Duodenal mucosa (tissue), 2 donors: ENCODE results near the gene PLP2.

ENCODE experiments used
- H3K27ac ChIP-seq: one replicate; pipeline ENCODE4 v1.7.0; 2013; ENCODE audit warnings: low read depth, low read length
- H3K27me3 ChIP-seq, 2 donors: one replicate each; pipeline ENCODE4 v1.7.0; 2013; ENCODE audit warnings: low read length in 2 of 2, control low read depth in 1 of 2; ENCODE audit not compliant: insufficient read depth in 2 of 2, control insufficient read depth in 1 of 2
- H3K36me3 ChIP-seq, 2 donors: one replicate each; pipeline ENCODE4 v1.7.0; 2013; ENCODE audit warnings: low read length in 2 of 2, control low read depth in 1 of 2; ENCODE audit not compliant: insufficient read depth in 2 of 2, control insufficient read depth in 1 of 2
- H3K4me1 ChIP-seq, 2 donors: one replicate each; pipeline ENCODE4 v1.7.0; 2013; ENCODE audit warnings: low read length in 2 of 2, control low read depth in 1 of 2; ENCODE audit not compliant: insufficient read depth in 2 of 2, control insufficient read depth in 1 of 2
- H3K4me3 ChIP-seq, 2 donors: one replicate each; pipeline ENCODE4 v1.7.0; 2013; ENCODE audit warnings: low read length in 2 of 2, low read depth in 1 of 2
- H3K9ac ChIP-seq, 2 donors: one replicate each; pipeline ENCODE4 v1.7.0; 2013; ENCODE audit warnings: low read length in 2 of 2, low read depth in 1 of 2
- H3K9me3 ChIP-seq, 2 donors: one replicate each; pipeline ENCODE4 v1.7.0; 2013; ENCODE audit warnings: low read length in 2 of 2, control low read depth in 1 of 2; ENCODE audit not compliant: control insufficient read depth in 1 of 2

The PLP2 gene

DNA sequence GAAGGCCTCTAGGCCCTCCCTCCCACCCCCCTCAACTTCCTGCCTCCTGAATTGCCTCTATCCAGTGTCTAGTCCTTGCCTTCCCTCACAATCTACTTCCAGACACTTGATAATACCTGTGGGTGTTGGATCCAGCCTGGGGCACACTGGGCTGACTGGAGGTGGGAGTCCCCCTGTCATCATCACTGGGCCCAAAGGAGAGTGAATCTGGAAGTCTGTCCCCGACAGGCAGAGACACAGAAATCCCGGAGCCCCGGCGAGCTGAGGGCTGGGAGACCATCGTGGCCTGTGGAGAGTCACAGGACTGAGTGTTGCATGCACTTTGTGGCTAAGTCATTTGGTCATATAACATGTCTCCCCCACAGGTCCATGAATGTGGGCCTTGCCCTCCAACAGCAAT is 36.7 kb downstream of the PLP2 start:
- H3K4me3 ChIP-seq, result no peak overlapping the region
- H3K4me1 ChIP-seq, result no peaks in the 10 kb centered on the region
- H3K36me3 ChIP-seq, result no peaks in the 10 kb centered on the region
- no peak overlapping the region for H3K9ac ChIP-seq
- no peaks in the 10 kb centered on the region for H3K27me3 ChIP-seq
- H3K9me3 ChIP-seq, result no peaks in the 10 kb centered on the region
- no peak overlapping the region for H3K27ac ChIP-seq

GRCh38 chrX:49209434-49210251 is 37.9 kb downstream of the PLP2 start:
- H3K36me3 ChIP-seq, result no peaks in the 10 kb centered on the region
- H3K27ac ChIP-seq, result no peak overlapping the region
- H3K4me1 ChIP-seq, result no peaks in the 10 kb centered on the region
- no peak overlapping the region for H3K4me3 ChIP-seq
- no peak overlapping the region for H3K9ac ChIP-seq
- no peaks in the 10 kb centered on the region for H3K27me3 ChIP-seq
- no peaks in the 10 kb centered on the region for H3K9me3 ChIP-seq

DNA sequence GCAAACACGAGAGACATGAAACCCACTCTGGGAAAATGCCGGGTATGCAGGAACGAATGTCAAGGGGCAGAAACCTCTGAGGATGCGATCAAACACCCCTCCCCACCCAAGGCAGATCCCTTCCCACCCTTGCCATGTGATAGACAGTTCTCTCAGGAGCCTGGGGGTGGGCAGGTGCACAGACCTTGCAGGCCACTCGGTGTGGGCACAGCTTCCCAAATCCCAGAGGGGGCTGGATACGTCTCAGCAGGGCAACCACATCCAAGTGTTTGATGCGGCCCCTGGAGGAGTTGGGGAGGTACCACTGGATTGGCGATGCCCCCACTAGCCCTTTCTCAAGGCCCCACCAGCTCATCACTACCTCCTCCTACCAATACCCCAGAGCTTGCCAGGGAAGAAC is 38.7 kb downstream of the PLP2 start:
- Histone ChIP-seq H3K4me3 (no peak overlapping the region), H3K9ac (no peak overlapping the region), H3K9me3 (no peaks in the 10 kb centered on the region), H3K4me1 (no peaks in the 10 kb centered on the region), H3K27ac (no peak overlapping the region), H3K27me3 (no peaks in the 10 kb centered on the region), H3K36me3 (no peaks in the 10 kb centered on the region)

DNA sequence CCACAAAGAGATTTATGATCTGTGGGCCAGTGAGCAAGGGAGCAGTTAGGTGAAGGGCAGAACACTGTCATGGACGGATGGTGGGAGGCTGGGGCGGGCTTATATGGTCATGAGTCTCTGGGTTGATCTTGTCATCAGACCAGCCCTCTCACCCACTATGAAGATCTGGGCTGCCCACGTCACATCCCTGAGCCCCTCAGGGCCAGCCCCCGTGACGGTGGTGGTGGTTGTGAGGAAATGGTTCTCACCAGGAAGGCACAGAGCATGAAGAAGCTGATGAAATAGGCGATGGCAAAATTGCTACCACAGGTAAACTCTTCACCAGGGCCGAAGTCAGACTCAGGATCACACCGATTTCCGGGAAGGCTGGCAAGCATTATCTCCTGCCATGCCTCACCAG is 39.4 kb downstream of the PLP2 start:
- Histone ChIP-seq H3K9me3 (no peaks in the 10 kb centered on the region), H3K36me3 (no peaks in the 10 kb centered on the region), H3K4me1 (no peaks in the 10 kb centered on the region), H3K27ac (no peak overlapping the region), H3K9ac (no peak overlapping the region), H3K4me3 (no peak overlapping the region), H3K27me3 (no peaks in the 10 kb centered on the region)

DNA sequence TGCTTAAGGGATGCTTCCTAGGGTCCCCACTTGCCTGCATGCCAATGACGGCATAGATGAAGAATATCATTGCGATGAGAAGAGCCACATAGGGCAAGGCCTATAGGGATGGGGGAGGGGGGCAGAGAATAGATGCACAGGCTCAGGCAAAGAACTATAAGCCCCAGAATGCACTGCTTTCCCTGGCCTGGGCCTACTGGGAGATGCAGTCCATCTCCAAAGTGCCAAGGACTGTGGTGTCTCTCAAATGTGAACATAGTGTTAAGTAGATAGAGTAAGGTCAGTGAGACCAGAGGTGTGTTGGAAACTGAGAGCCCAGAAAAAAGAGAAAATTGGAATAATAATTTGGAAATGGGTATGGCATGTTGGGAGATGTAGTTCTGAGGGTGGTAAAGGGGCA is 40.5 kb downstream of the PLP2 start:
- no peaks in the 10 kb centered on the region for H3K36me3 ChIP-seq
- no peak overlapping the region for H3K4me3 ChIP-seq
- H3K9me3 ChIP-seq, result no peaks in the 10 kb centered on the region
- no peaks in the 10 kb centered on the region for H3K27me3 ChIP-seq
- H3K9ac ChIP-seq, result no peak overlapping the region
- no peaks in the 10 kb centered on the region for H3K4me1 ChIP-seq
- no peak overlapping the region for H3K27ac ChIP-seq

- Histone ChIP-seq H3K4me3 (no peak overlapping the region), H3K27me3 (no peaks in the 10 kb centered on the region), H3K36me3 (no peaks in the 10 kb centered on the region), H3K27ac (no peak overlapping the region), H3K4me1 (no peaks in the 10 kb centered on the region), H3K9ac (no peak overlapping the region), H3K9me3 (no peaks in the 10 kb centered on the region)
Observed at GRCh38 chrX:49212861-49213260, 41.2 kb downstream of the PLP2 start.

DNA sequence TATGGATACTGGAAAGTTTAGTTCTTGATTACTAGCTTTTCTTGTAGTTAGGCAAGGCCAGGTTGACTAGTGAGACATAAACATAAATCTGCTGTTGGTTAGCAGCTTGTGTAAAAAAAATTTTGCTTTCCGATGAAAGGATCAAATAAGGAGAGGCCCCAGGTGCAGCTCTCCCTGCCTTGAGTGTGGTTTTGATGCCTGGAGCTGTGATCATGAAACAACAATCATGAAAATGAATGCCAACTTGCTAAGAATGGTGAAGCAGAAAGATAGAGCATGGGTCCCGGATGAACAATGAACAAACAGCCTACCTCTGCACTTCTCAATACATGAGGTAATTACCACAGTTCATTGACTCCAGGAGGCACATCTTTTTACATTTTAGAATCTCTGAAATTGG is 42.7 kb downstream of the PLP2 start:
- no peaks in the 10 kb centered on the region for H3K9me3 ChIP-seq
- no peak overlapping the region for H3K9ac ChIP-seq
- H3K27ac ChIP-seq, result no peak overlapping the region
- H3K36me3 ChIP-seq, result no peaks in the 10 kb centered on the region
- H3K4me1 ChIP-seq, result no peaks in the 10 kb centered on the region
- no peaks in the 10 kb centered on the region for H3K27me3 ChIP-seq
- H3K4me3 ChIP-seq, result no peak overlapping the region

DNA sequence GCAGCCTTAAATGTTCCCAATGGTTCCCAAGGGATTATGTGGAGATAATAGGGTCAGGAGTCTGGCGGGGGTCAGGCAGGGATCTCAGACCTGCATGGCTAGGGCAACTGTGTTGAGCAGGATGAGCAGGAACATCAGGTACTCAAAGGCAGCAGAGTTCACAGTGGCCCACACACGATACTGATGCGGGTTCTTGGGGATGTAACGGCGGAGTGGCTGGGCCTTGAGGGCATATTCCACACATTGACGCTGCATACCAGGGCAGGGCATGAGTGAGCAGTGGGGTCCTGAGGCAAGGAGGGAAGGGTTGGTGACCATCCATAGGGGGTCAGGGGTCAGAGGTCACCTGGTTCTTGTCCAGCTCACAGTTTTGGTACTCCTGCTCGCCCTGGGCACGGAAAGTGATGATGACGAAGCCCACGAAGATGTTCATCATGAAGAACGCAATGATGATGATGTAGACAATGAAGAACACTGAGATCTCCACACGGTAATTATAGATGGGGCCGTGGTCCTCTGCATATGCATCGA is 43.4 kb downstream of the PLP2 start:
- Histone ChIP-seq H3K4me3 (no peak overlapping the region), H3K9ac (no peak overlapping the region), H3K27ac (no peak overlapping the region), H3K27me3 (no peaks in the 10 kb centered on the region), H3K9me3 (no peaks in the 10 kb centered on the region), H3K36me3 (no peaks in the 10 kb centered on the region), H3K4me1 (no peaks in the 10 kb centered on the region)

GRCh38 chrX:49220100-49220499 is 48.4 kb downstream of the PLP2 start:
- no peak overlapping the region for H3K27ac ChIP-seq
- no peaks in the 10 kb centered on the region for H3K4me1 ChIP-seq
- H3K4me3 ChIP-seq, result no peak overlapping the region
- H3K9me3 ChIP-seq, result no peaks in the 10 kb centered on the region
- no peak overlapping the region for H3K9ac ChIP-seq
- no peaks in the 10 kb centered on the region for H3K27me3 ChIP-seq
- no peaks in the 10 kb centered on the region for H3K36me3 ChIP-seq

- Histone ChIP-seq H3K27ac (no peak overlapping the region), H3K36me3 (no peaks in the 10 kb centered on the region), H3K9me3 (no peaks in the 10 kb centered on the region), H3K9ac (no peak overlapping the region), H3K4me3 (no peak overlapping the region), H3K27me3 (no peaks in the 10 kb centered on the region), H3K4me1 (no peaks in the 10 kb centered on the region)
Observed at GRCh38 chrX:49221868-49222267, 50.2 kb downstream of the PLP2 start.
